ENCODE data around the gene DRD2. TPM values are rescaled to one million over a fixed set of nuclear protein-coding genes. Genes with fewer than 3 reads are reported as not detected.

DRD2 gene
- polyA plus RNA-seq, 4 donors = 0.28 to 0.41 TPM; not detected in 2

DNA sequence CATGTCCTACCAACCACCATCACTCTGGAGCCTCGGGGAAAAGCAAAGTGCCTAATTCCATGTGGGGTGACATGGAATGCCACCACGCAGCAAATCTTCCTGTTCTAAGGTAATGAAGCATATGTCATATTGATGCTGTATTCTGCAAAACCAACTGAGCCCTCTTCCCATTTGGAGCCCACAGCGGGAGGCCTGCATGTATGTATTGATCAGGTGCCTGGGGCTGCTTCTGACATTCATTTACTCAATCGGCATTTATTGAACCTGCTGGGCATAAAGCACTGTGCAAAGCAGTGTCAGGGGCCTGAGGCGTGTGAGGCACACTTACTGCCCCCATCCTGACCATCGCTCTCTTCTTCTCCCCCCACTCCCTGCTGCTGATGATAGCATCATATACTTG lies 48.5 kb downstream of the DRD2 start:
- H3K4me3 ChIP-seq (ENCODE audit: low read depth in 1 of 3, low read length in 3 of 3) = no peak overlapping the region
- no peaks in the 10 kb centered on the region for H3K36me3 ChIP-seq (ENCODE audit: control insufficient read depth in 3 of 3, insufficient read depth in 2 of 3, low read depth in 1 of 3, low read length in 3 of 3)
- DNase-seq (no peak), FAIRE-seq (no peak)
- no peaks in the 10 kb centered on the region for H3K4me1 ChIP-seq (ENCODE audit: control insufficient read depth in 3 of 3, insufficient read depth in 2 of 3, low read depth in 1 of 3, low read length in 2 of 3)
- no peaks in the 10 kb centered on the region for H3K9me3 ChIP-seq (ENCODE audit: control insufficient read depth in 2 of 2, insufficient read depth in 1 of 2, low read depth in 1 of 2, low read length in 1 of 2)
- no peak overlapping the region for H3K27ac ChIP-seq (ENCODE audit: low read depth in 1 of 3, low read length in 2 of 3)
- 89 to 91% (median 90%) methylated on average over 6 of the region's 6 CpGs for WGBS, 3 donors
- H3K27me3 ChIP-seq (ENCODE audit: control insufficient read depth in 3 of 3, insufficient read depth in 3 of 3, low read length in 3 of 3) = no peaks in the 10 kb centered on the region

GRCh38 chr11:113420808-113421207 lies 54.4 kb downstream of the DRD2 start:
- H3K27ac ChIP-seq (ENCODE audit: low read depth in 1 of 3, low read length in 2 of 3) = no peak overlapping the region
- H3K27me3 ChIP-seq (ENCODE audit: control insufficient read depth in 3 of 3, insufficient read depth in 3 of 3, low read length in 3 of 3) = no peaks in the 10 kb centered on the region
- DNase-seq (no peak), FAIRE-seq (no peak)
- H3K4me3 ChIP-seq (ENCODE audit: low read depth in 1 of 3, low read length in 3 of 3) = no peak overlapping the region
- WGBS, 3 donors = 53 to 69% (median 61%) methylated on average over 2 of the region's 2 CpGs
- H3K9me3 ChIP-seq (ENCODE audit: control insufficient read depth in 2 of 2, insufficient read depth in 1 of 2, low read depth in 1 of 2, low read length in 1 of 2) = no peaks in the 10 kb centered on the region
- no peaks in the 10 kb centered on the region for H3K4me1 ChIP-seq (ENCODE audit: control insufficient read depth in 3 of 3, insufficient read depth in 2 of 3, low read depth in 1 of 3, low read length in 2 of 3)
- H3K36me3 ChIP-seq (ENCODE audit: control insufficient read depth in 3 of 3, insufficient read depth in 2 of 3, low read depth in 1 of 3, low read length in 3 of 3) = no peaks in the 10 kb centered on the region

GRCh38 chr11:113419454-113420003 lies 55.7 kb downstream of the DRD2 start:
- DNase-seq = no peak
- Histone ChIP-seq H3K27ac (ENCODE audit: low read depth in 1 of 3, low read length in 2 of 3) (no peak overlapping the region), H3K9me3 (ENCODE audit: control insufficient read depth in 2 of 2, insufficient read depth in 1 of 2, low read depth in 1 of 2, low read length in 1 of 2) (no peaks in the 10 kb centered on the region), H3K36me3 (ENCODE audit: control insufficient read depth in 3 of 3, insufficient read depth in 2 of 3, low read depth in 1 of 3, low read length in 3 of 3) (no peaks in the 10 kb centered on the region), H3K4me3 (ENCODE audit: low read depth in 1 of 3, low read length in 3 of 3) (no peak overlapping the region), H3K27me3 (ENCODE audit: control insufficient read depth in 3 of 3, insufficient read depth in 3 of 3, low read length in 3 of 3) (no peaks in the 10 kb centered on the region), H3K4me1 (ENCODE audit: control insufficient read depth in 3 of 3, insufficient read depth in 2 of 3, low read depth in 1 of 3, low read length in 2 of 3) (no peaks in the 10 kb centered on the region)
- FAIRE-seq = no peak
- 82 to 83% (median 82%) methylated on average over 11 to 14 of the region's 14 CpGs for WGBS, 3 donors

DNA sequence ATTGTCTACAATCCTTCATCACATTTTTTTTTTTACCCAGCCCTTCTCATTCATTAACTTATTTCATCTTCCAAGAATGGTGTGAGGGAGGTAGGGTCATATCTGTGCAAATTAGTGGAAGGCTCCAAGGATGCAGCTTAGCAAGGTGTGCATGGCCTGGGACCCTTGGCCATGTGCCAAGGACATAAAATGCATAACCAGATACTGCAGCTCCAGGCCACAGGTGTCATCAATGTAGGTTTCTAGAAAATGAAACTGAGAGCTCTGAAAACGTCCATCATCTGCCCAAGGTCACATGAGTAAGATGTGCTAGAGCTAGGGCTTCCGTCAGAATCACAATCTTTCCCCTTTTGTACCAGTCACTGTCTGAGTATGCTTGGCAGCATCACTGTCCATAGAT lies 57.8 kb downstream of the DRD2 start:
- Histone ChIP-seq H3K4me1 (ENCODE audit: control insufficient read depth in 3 of 3, insufficient read depth in 2 of 3, low read depth in 1 of 3, low read length in 2 of 3) (no peaks in the 10 kb centered on the region), H3K36me3 (ENCODE audit: control insufficient read depth in 3 of 3, insufficient read depth in 2 of 3, low read depth in 1 of 3, low read length in 3 of 3) (no peaks in the 10 kb centered on the region), H3K27ac (ENCODE audit: low read depth in 1 of 3, low read length in 2 of 3) (no peak overlapping the region), H3K4me3 (ENCODE audit: low read depth in 1 of 3, low read length in 3 of 3) (no peak overlapping the region), H3K9me3 (ENCODE audit: control insufficient read depth in 2 of 2, insufficient read depth in 1 of 2, low read depth in 1 of 2, low read length in 1 of 2) (no peaks in the 10 kb centered on the region), H3K27me3 (ENCODE audit: control insufficient read depth in 3 of 3, insufficient read depth in 3 of 3, low read length in 3 of 3) (no peaks in the 10 kb centered on the region)
- FAIRE-seq (no peak), DNase-seq (no peak)
- 34 to 50% (median 41%) methylated on average over 2 of the region's 2 CpGs for WGBS, 3 donors

DNA sequence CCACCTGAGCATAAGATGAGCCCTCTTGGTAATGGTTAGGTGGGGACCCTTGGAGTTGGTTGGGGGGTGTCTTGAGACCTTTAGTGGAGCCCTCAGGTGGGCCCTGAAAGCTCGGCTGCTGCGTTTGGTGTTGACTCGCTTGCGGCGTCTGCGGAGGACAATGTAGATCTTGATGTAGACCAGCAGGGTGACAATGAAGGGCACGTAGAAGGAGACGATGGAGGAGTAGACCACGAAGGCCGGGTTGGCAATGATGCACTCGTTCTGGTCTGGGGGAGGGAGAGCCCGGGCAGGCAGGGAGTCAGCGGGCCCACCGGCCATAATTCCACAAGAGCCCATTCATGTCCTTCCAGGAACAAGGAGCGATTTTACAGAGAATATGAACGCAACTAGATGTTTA lies 59.9 kb downstream of the DRD2 start:
- Histone ChIP-seq H3K27me3 (ENCODE audit: control insufficient read depth in 3 of 3, insufficient read depth in 3 of 3, low read length in 3 of 3) (no peaks in the 10 kb centered on the region), H3K9me3 (ENCODE audit: control insufficient read depth in 2 of 2, insufficient read depth in 1 of 2, low read depth in 1 of 2, low read length in 1 of 2) (no peaks in the 10 kb centered on the region), H3K4me3 (ENCODE audit: low read depth in 1 of 3, low read length in 3 of 3) (no peak overlapping the region), H3K36me3 (ENCODE audit: control insufficient read depth in 3 of 3, insufficient read depth in 2 of 3, low read depth in 1 of 3, low read length in 3 of 3) (no peaks in the 10 kb centered on the region), H3K27ac (ENCODE audit: low read depth in 1 of 3, low read length in 2 of 3) (no peak overlapping the region), H3K4me1 (ENCODE audit: control insufficient read depth in 3 of 3, insufficient read depth in 2 of 3, low read depth in 1 of 3, low read length in 2 of 3) (no peaks in the 10 kb centered on the region)
- DNase-seq (no peak), FAIRE-seq (no peak)
- WGBS, 3 donors = 94 to 96% (median 94%) methylated on average over 16 of the region's 16 CpGs

- Histone ChIP-seq H3K9me3 (ENCODE audit: control insufficient read depth in 2 of 2, insufficient read depth in 1 of 2, low read depth in 1 of 2, low read length in 1 of 2) (no peaks in the 10 kb centered on the region), H3K27me3 (ENCODE audit: control insufficient read depth in 3 of 3, insufficient read depth in 3 of 3, low read length in 3 of 3) (no peaks in the 10 kb centered on the region), H3K4me1 (ENCODE audit: control insufficient read depth in 3 of 3, insufficient read depth in 2 of 3, low read depth in 1 of 3, low read length in 2 of 3) (no peaks in the 10 kb centered on the region), H3K36me3 (ENCODE audit: control insufficient read depth in 3 of 3, insufficient read depth in 2 of 3, low read depth in 1 of 3, low read length in 3 of 3) (no peaks in the 10 kb centered on the region), H3K4me3 (ENCODE audit: low read depth in 1 of 3, low read length in 3 of 3) (no peak overlapping the region), H3K27ac (ENCODE audit: low read depth in 1 of 3, low read length in 2 of 3) (no peak overlapping the region)
- 88 to 100% (median 91%) methylated on average over 5 to 9 of the region's 9 CpGs for WGBS, 3 donors
- DNase-seq (no peak), FAIRE-seq (no peak)
Measured at GRCh38 chr11:113412675-113413074, 62.5 kb downstream of the DRD2 start.

- no peaks in the 10 kb centered on the region for H3K4me1 ChIP-seq (ENCODE audit: control insufficient read depth in 3 of 3, insufficient read depth in 2 of 3, low read depth in 1 of 3, low read length in 2 of 3)
- H3K36me3 ChIP-seq (ENCODE audit: control insufficient read depth in 3 of 3, insufficient read depth in 2 of 3, low read depth in 1 of 3, low read length in 3 of 3) = no peaks in the 10 kb centered on the region
- no peak overlapping the region for H3K4me3 ChIP-seq (ENCODE audit: low read depth in 1 of 3, low read length in 3 of 3)
- no peaks in the 10 kb centered on the region for H3K9me3 ChIP-seq (ENCODE audit: control insufficient read depth in 2 of 2, insufficient read depth in 1 of 2, low read depth in 1 of 2, low read length in 1 of 2)
- WGBS, 3 donors = 79 to 86% (median 86%) methylated on average over 3 of the region's 3 CpGs
- H3K27ac ChIP-seq (ENCODE audit: low read depth in 1 of 3, low read length in 2 of 3) = no peak overlapping the region
- DNase-seq (no peak), FAIRE-seq (no peak)
- no peaks in the 10 kb centered on the region for H3K27me3 ChIP-seq (ENCODE audit: control insufficient read depth in 3 of 3, insufficient read depth in 3 of 3, low read length in 3 of 3)
Measured at GRCh38 chr11:113411536-113411935, 63.7 kb downstream of the DRD2 start.

GRCh38 chr11:113410414-113411135 lies 64.6 kb downstream of the DRD2 start:
- Histone ChIP-seq H3K27ac (ENCODE audit: low read depth in 1 of 3, low read length in 2 of 3) (no peak overlapping the region), H3K36me3 (ENCODE audit: control insufficient read depth in 3 of 3, insufficient read depth in 2 of 3, low read depth in 1 of 3, low read length in 3 of 3) (no peaks in the 10 kb centered on the region), H3K9me3 (ENCODE audit: control insufficient read depth in 2 of 2, insufficient read depth in 1 of 2, low read depth in 1 of 2, low read length in 1 of 2) (no peaks in the 10 kb centered on the region), H3K4me1 (ENCODE audit: control insufficient read depth in 3 of 3, insufficient read depth in 2 of 3, low read depth in 1 of 3, low read length in 2 of 3) (no peaks in the 10 kb centered on the region), H3K4me3 (ENCODE audit: low read depth in 1 of 3, low read length in 3 of 3) (no peak overlapping the region), H3K27me3 (ENCODE audit: control insufficient read depth in 3 of 3, insufficient read depth in 3 of 3, low read length in 3 of 3) (no peaks in the 10 kb centered on the region)
- DNase-seq = no peak
- no peak for FAIRE-seq
- 91% methylated on average over 21 of the region's 21 CpGs for WGBS, 3 donors

DNA sequence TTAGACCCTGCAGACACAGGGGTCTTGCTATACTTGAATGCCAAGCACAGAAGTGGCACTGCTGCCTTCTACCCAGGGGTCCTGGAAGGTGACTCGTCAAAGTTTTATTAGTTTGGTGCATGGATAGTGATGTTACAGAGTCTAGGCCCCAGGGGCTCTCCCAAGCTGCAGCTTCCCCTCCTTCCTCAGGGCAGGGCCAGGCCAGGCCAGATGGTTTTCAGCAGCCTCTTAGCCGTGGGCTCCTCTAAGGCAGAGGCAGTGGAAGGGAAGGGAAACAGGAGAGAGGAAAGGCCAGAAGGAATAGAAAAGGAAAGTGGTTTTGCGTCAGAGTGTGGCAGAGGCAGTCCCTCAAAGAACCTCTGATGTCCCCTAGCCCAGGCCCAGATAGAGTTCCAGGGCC lies 65.7 kb downstream of the DRD2 start:
- Histone ChIP-seq H3K9me3 (ENCODE audit: control insufficient read depth in 2 of 2, insufficient read depth in 1 of 2, low read depth in 1 of 2, low read length in 1 of 2) (no peaks in the 10 kb centered on the region), H3K27me3 (ENCODE audit: control insufficient read depth in 3 of 3, insufficient read depth in 3 of 3, low read length in 3 of 3) (no peaks in the 10 kb centered on the region), H3K27ac (ENCODE audit: low read depth in 1 of 3, low read length in 2 of 3) (no peak overlapping the region), H3K4me3 (ENCODE audit: low read depth in 1 of 3, low read length in 3 of 3) (no peak overlapping the region), H3K36me3 (ENCODE audit: control insufficient read depth in 3 of 3, insufficient read depth in 2 of 3, low read depth in 1 of 3, low read length in 3 of 3) (no peaks in the 10 kb centered on the region), H3K4me1 (ENCODE audit: control insufficient read depth in 3 of 3, insufficient read depth in 2 of 3, low read depth in 1 of 3, low read length in 2 of 3) (no peaks in the 10 kb centered on the region)
- no peak for FAIRE-seq
- DNase-seq = no peak
- WGBS, 3 donors = 77 to 89% (median 81%) methylated on average over 3 of the region's 3 CpGs

Measured in small intestine (tissue), 7 donors.